GM23338 (cell line): ENCODE measurements around the gene VPS36. TPM values are rescaled to one million over a fixed set of nuclear protein-coding genes. Genes with fewer than 3 reads are reported as not detected.

Experiments
- ATAC-seq: fragments of 200-7000 bp; cut with Tn5 transposase; 3 replicates; pipeline ENCODE4 v1.9.1; 2020
- DNase-seq: peaks from one replicate; pipeline ENCODE4 v3.0.0-alpha.2; 2015; ENCODE audit warnings: low spot score
- H2AFZ ChIP-seq: fragments of 200-600 bp; sonication (generic); 2 replicates; pipeline ENCODE4 v1.8.0; 2016; ENCODE audit warnings: antibody characterized with exemption, mild to moderate bottlenecking, moderate library complexity
- H3F3A ChIP-seq: fragments of 200-600 bp; sonication (generic); replicated peaks from 2 replicates; pipeline ENCODE4 v1.8.0; 2017; ENCODE audit warnings: antibody characterized with exemption, mixed run types, low read depth
- H3K27ac ChIP-seq: fragments of 200-600 bp; sonication (generic); 2 replicates; pipeline ENCODE4 v1.6.1; 2016; ENCODE audit warnings: low read depth
- H3K27me3 ChIP-seq: fragments of 200-600 bp; sonication (generic); 2 replicates; pipeline ENCODE4 v1.8.0; 2016; ENCODE audit warnings: mild to moderate bottlenecking, mixed run types, moderate library complexity; ENCODE audit not compliant: insufficient read depth
- H3K36me3 ChIP-seq: fragments of 200-600 bp; sonication (generic); 2 replicates; pipeline ENCODE4 v1.8.0; 2016; ENCODE audit warnings: mild to moderate bottlenecking; ENCODE audit not compliant: insufficient read depth
- H3K4me1 ChIP-seq: fragments of 200-600 bp; sonication (generic); 2 replicates; pipeline ENCODE4 v1.8.0; 2016; ENCODE audit warnings: mild to moderate bottlenecking, moderate library complexity; ENCODE audit not compliant: insufficient read depth
- H3K4me2 ChIP-seq: fragments of 200-600 bp; sonication (generic); 2 replicates; pipeline ENCODE4 v1.7.1; 2017; ENCODE audit warnings: mixed run types
- H3K4me3 ChIP-seq: fragments of 200-600 bp; sonication (generic); 2 replicates; pipeline ENCODE4 v1.6.1; 2016; ENCODE audit warnings: mixed run types
- H3K79me2 ChIP-seq: fragments of 200-600 bp; sonication (generic); replicated peaks from 2 replicates; pipeline ENCODE4 v1.8.0; 2017; ENCODE audit warnings: mild to moderate bottlenecking; ENCODE audit not compliant: insufficient read depth
- H3K9me2 ChIP-seq: fragments of 200-600 bp; sonication (generic); 2 replicates; pipeline ENCODE4 v1.8.0; 2017; ENCODE audit not compliant: insufficient read depth
- H4K20me1 ChIP-seq: fragments of 200-600 bp; sonication (generic); replicated peaks from 2 replicates; pipeline ENCODE4 v1.8.0; 2017; ENCODE audit warnings: mild to moderate bottlenecking; ENCODE audit not compliant: insufficient read depth
- H3K27ac Mint-ChIP-seq: 2 replicates; pipeline ENCODE4 v1.8.0; 2020; ENCODE audit warnings: inconsistent platforms, mild to moderate bottlenecking, moderate library complexity, mixed read lengths
- H3K27me3 Mint-ChIP-seq: 3 replicates; pipeline ENCODE4 v1.8.0; 2022; ENCODE audit warnings: low read depth, mild to moderate bottlenecking, moderate library complexity, mixed read lengths, inconsistent platforms; ENCODE audit not compliant: insufficient read depth, poor library complexity
- H3K36me3 Mint-ChIP-seq: 3 replicates; pipeline ENCODE4 v1.8.0; 2021; ENCODE audit warnings: low read depth, mild to moderate bottlenecking, inconsistent platforms, moderate library complexity, mixed read lengths
- H3K4me1 Mint-ChIP-seq: 3 replicates; pipeline ENCODE4 v1.8.0; 2020; ENCODE audit warnings: mild to moderate bottlenecking, inconsistent platforms, mixed read lengths
- H3K4me3 Mint-ChIP-seq: 3 replicates; pipeline ENCODE4 v1.8.0; 2021; ENCODE audit warnings: moderate library complexity, mild to moderate bottlenecking, inconsistent platforms, mixed read lengths
- H3K9me3 Mint-ChIP-seq: 3 replicates; pipeline ENCODE4 v1.8.0; 2020; ENCODE audit warnings: moderate library complexity, mild to moderate bottlenecking, inconsistent platforms, mixed read lengths
- CREB1 ChIP-seq: fragments of 250-450 bp; sonication (Bioruptor Pico); IDR thresholded peaks from 2 replicates; pipeline ENCODE4 v1.5.0; 2020; ENCODE audit warnings: low read depth, mild to moderate bottlenecking, moderate library complexity
- CTCF ChIP-seq, 2 experiments: fragments of 200-600 bp in 1 of 2; sonication (generic) in 1 of 2; conservative IDR thresholded peaks; 2 replicates each; pipeline versions ENCODE4 v1.5.1 to v1.6.1; 2016 to 2017; ENCODE audit warnings: antibody characterized with exemption in 2 of 2, low read depth in 2 of 2, mild to moderate bottlenecking in 2 of 2, moderate library complexity in 1 of 2
- ETS1 ChIP-seq: IDR thresholded peaks from 2 replicates; pipeline ENCODE4 v1.6.1; 2016; ENCODE audit warnings: antibody characterized with exemption
- EZH2 ChIP-seq: fragments of 200-600 bp; sonication (generic); IDR thresholded peaks from one replicate; pipeline ENCODE4 v1.8.0; 2017; ENCODE audit warnings: antibody characterized with exemption, mild to moderate bottlenecking, low read depth; ENCODE audit not compliant: unreplicated experiment
- EZH2phosphoT487 ChIP-seq: fragments of 200-600 bp; sonication (generic); IDR thresholded peaks from one replicate; pipeline ENCODE4 v1.8.1; 2018; ENCODE audit warnings: antibody characterized with exemption; ENCODE audit not compliant: unreplicated experiment
- JUNB ChIP-seq: IDR thresholded peaks from one replicate; pipeline ENCODE4 v1.6.1; 2016; ENCODE audit warnings: antibody characterized with exemption; ENCODE audit not compliant: unreplicated experiment
- NANOG ChIP-seq: IDR thresholded peaks from 2 replicates; pipeline ENCODE4 v1.6.1; 2016; ENCODE audit warnings: antibody characterized with exemption, borderline replicate concordance
- POLR2AphosphoS5 ChIP-seq: IDR thresholded peaks from 2 replicates; pipeline ENCODE4 v1.6.1; 2016; ENCODE audit warnings: antibody characterized with exemption, low read depth
- REST ChIP-seq: IDR thresholded peaks from one replicate; pipeline ENCODE4 v1.6.1; 2018; ENCODE audit warnings: antibody characterized with exemption; ENCODE audit not compliant: unreplicated experiment
- STAT1 ChIP-seq: IDR thresholded peaks from one replicate; pipeline ENCODE4 v1.6.1; 2016; ENCODE audit warnings: antibody characterized with exemption; ENCODE audit not compliant: unreplicated experiment
- ZNF114 ChIP-seq: fragments of 250-450 bp; sonication (Bioruptor Pico); IDR thresholded peaks from 2 replicates; pipeline ENCODE4 v1.5.0; 2020; ENCODE audit warnings: mild to moderate bottlenecking, moderate library complexity
- ZNF331 ChIP-seq: fragments of 250-450 bp; sonication (Bioruptor Pico); IDR thresholded peaks from 2 replicates; pipeline ENCODE4 v1.5.0; 2020; ENCODE audit warnings: low read depth, mild to moderate bottlenecking, moderate library complexity
- ZNF462 ChIP-seq: fragments of 250-450 bp; sonication (Bioruptor Pico); IDR thresholded peaks from 2 replicates; pipeline ENCODE4 v1.5.0; 2020; ENCODE audit warnings: mild to moderate bottlenecking, moderate library complexity
- polyA plus RNA-seq: library from polyadenylated mRNA; unstranded; fragments of >200 nt; fragmentation: Nextera tagmentation; extraction: Ambion mirVana; gene quantifications from 2 replicates; pipeline ENCODE4 v1.2.1, GENCODE V29; 2016
- total RNA-seq: library from RNA; depleted of rRNA; stranded (reverse); fragments of >200 nt; shearing (Covaris generic); gene quantifications from 2 replicates; pipeline ENCODE4 v1.2.3, GENCODE V29; 2014

VPS36 gene
- total and polyA plus RNA-seq, 2 experiments from 2014 or later, result 28.9 to 36.2 TPM

DNA sequence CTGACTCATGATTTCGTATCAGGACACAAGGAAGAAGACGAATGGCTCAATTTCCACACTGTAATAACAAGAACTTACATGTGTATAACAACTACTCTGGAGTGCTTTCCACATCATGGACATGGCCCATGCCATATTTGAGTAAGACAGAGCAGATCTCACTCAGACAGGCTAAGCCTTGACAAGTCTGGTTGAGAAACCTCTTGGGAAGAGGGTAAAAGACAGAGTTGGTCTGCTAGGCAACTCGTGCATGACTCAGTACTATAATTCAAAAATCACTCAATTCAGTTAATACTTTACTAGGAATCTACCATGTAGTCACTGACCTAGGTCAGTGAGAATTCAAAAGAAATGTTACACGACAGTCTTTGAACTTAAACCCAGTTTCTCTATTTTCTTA is 38.8 kb downstream of the VPS36 start:
- no peaks in the 10 kb centered on the region for H3K4me1 ChIP-seq
- no peaks in the 10 kb centered on the region for H3K9me2 ChIP-seq
- H3K4me2 ChIP-seq, result no peak overlapping the region
- Mint-ChIP-seq H3K4me1 (no peaks in the 10 kb centered on the region), H3K27me3 (peaks cover 10% of the 10 kb centered on the region), H3K4me3 (no peak overlapping the region), H3K9me3 (peaks cover 6% of the 10 kb centered on the region; the same call in 2 of the 3 replicates), H3K36me3 (peaks cover 10% of the 10 kb centered on the region; the same call in 2 of the 3 replicates), H3K27ac (no peak overlapping the region)
- no peak overlapping the region for H2AFZ ChIP-seq
- H3F3A ChIP-seq, result no peaks in the 10 kb centered on the region
- no peaks in the 10 kb centered on the region for H4K20me1 ChIP-seq
- H3K27me3 ChIP-seq, result peaks cover 4% of the 10 kb centered on the region
- H3K36me3 ChIP-seq, result no peaks in the 10 kb centered on the region; the same call in 1 of the 2 replicates
- H3K79me2 ChIP-seq, result no peaks in the 10 kb centered on the region
- TF ChIP-seq ZNF114 (CRISPR knock-in tag) (no peak), EZH2phosphoT487 (no peak), POLR2AphosphoS5 (no peak), JUNB (no peak), EZH2 (no peak), REST (no peak), STAT1 (no peak), NANOG (no peak), ZNF331 (CRISPR knock-in tag) (no peak), ZNF462 (CRISPR knock-in tag) (no peak), ETS1 (no peak), CREB1 (CRISPR knock-in tag) (no peak), CTCF (conservative IDR thresholded peaks at IDR 0.05; ENCODE audit: low read depth in 2 of 2) (no peak)
- ATAC-seq (no peak), DNase-seq (no peak)
- H3K27ac ChIP-seq, result no peak overlapping the region
- H3K4me3 ChIP-seq, result no peak overlapping the region
